T-helper 2 cell treated with Interferon-gamma antibody and Interleukin-4, amounts not matched to agents 5 μg/mL and 100 μg/mL, for 36 hours (primary cell): ENCODE results near the gene RASGRP4.
"Not testable (repeated sequence)": the region's sequence is repeated elsewhere in the genome, so short reads cannot be mapped to it uniquely, and the experiment has no call there.

Experiments
- DNase-seq: peaks from one replicate; pipeline ENCODE4 v3.0.0; 2021; ENCODE audit warnings: low spot score
- H3K27ac Mint-ChIP-seq: one replicate; pipeline ENCODE4 v1.8.0; 2021; ENCODE audit warnings: mild to moderate bottlenecking, mixed read lengths
- H3K27me3 Mint-ChIP-seq: one replicate; pipeline ENCODE4 v1.8.0; 2021; ENCODE audit warnings: low read depth, mixed read lengths
- H3K36me3 Mint-ChIP-seq: one replicate; pipeline ENCODE4 v1.8.0; 2021; ENCODE audit warnings: low read depth, mixed read lengths
- H3K4me1 Mint-ChIP-seq: one replicate; pipeline ENCODE4 v1.8.0; 2021; ENCODE audit warnings: low read depth, mixed read lengths
- H3K4me3 Mint-ChIP-seq: one replicate; pipeline ENCODE4 v1.8.0; 2022; ENCODE audit warnings: mild to moderate bottlenecking, moderate library complexity, mixed read lengths
- H3K9me3 Mint-ChIP-seq: one replicate; pipeline ENCODE4 v1.8.0; 2021; ENCODE audit warnings: mixed read lengths

Gene RASGRP4

DNA sequence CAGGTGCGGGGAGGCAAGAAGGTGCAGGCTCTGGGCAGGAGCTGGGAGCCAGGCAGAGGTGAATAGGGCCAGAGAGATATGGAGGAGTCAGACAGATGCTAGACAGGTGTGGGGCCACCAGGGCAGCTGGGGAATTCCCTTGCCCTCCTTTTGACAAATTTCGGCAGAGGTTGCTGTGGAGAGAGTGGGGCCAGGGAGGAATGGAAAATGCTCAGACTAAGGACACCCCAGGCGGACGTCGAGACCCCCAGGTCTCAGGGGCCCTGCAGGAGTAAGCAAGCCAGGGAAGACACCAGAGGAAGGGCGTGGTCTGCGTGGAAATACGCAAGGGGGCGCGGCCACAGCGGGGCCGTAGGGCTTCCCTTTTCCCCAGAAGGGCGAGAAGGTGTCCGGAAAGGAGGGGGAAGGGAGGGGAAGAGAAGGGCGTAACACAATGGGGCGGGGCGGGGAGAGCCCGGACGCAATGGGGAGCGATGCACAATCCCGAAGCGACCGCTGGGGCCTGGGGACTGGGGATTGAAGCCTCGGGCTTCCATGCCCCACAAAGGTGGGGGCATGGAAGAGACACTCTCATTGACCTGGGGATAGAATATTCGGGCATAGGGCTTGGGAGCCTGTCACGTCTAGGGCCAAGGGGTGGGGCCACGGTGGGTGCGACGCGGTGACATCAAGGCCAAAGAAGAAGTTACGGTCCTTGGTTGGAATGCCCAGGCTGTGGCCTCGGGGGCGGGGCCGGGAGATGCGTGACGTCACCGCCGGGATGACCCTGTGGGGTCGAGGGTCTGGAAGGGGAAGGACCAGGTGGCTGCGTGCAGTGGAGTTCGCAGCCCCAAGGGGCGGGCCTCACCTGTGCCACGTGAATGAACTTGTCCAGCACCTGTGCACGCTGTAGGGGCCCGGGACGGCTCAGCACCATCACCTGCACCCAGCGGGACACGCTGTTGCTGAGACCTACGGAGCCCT is 8.2 kb downstream of the RASGRP4 start:
- no peaks in the 10 kb centered on the region for H3K9me3 Mint-ChIP-seq
- DNase-seq, result peak; percentile 63
- H3K27ac Mint-ChIP-seq, result peak overlapping the region; percentile 79
- peak overlapping the region; percentile 87 for H3K4me3 Mint-ChIP-seq
- peaks cover 2% of the 10 kb centered on the region for H3K36me3 Mint-ChIP-seq
- H3K27me3 Mint-ChIP-seq, result no peaks in the 10 kb centered on the region
- peaks cover 22% of the 10 kb centered on the region for H3K4me1 Mint-ChIP-seq

DNA sequence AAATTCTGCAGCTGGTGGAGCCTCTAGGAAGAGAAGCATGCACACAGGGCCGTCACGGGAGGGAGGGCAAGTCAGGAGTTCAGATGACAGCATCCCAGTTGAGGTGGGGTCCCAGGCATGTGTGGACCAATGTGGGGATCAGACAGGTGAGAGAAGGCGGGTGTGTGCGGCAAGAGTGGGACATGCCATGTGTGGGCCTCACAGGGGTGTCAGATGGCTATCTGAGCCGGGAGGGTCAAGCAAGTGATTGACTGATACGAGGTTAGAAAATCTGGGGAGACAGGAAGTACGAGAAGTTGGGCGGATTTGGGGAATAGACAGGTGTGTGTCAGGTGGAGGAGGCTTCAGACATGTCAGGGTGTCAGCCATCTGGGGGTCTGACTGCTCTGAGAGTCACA is 8.9 kb downstream of the RASGRP4 start:
- H3K4me1 Mint-ChIP-seq, result peaks cover 22% of the 10 kb centered on the region
- no peaks in the 10 kb centered on the region for H3K9me3 Mint-ChIP-seq
- peak overlapping the region; percentile 79 for H3K27ac Mint-ChIP-seq
- peaks cover 2% of the 10 kb centered on the region for H3K36me3 Mint-ChIP-seq
- DNase-seq, result no peak
- H3K4me3 Mint-ChIP-seq, result peak overlapping the region; percentile 87
- H3K27me3 Mint-ChIP-seq, result no peaks in the 10 kb centered on the region

DNA sequence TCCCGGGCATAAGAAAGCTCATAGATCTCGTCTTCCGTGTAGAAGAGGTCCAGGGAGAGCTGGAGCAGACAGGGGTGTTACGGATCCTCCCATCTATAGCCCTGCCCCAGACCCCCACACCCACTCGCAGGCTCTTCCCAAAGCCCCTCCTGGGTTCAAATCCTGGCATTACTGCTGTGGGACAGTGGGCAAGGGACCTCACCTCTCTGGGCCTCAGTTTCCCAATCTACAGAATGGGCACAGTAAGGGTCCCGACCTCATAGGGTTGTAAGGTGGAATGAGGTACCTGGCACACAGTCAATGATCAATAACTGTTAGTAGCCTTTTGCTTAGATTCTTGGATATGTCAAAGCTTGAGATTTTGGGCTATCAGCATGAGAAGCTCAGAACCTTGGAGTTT is 12.6 kb downstream of the RASGRP4 start:
- H3K4me1 Mint-ChIP-seq, result peaks cover 19% of the 10 kb centered on the region
- no peak overlapping the region for H3K27ac Mint-ChIP-seq
- DNase-seq, result no peak
- peaks cover 9% of the 10 kb centered on the region for H3K36me3 Mint-ChIP-seq
- no peaks in the 10 kb centered on the region for H3K27me3 Mint-ChIP-seq
- no peak overlapping the region for H3K4me3 Mint-ChIP-seq
- H3K9me3 Mint-ChIP-seq, result no peaks in the 10 kb centered on the region

DNA sequence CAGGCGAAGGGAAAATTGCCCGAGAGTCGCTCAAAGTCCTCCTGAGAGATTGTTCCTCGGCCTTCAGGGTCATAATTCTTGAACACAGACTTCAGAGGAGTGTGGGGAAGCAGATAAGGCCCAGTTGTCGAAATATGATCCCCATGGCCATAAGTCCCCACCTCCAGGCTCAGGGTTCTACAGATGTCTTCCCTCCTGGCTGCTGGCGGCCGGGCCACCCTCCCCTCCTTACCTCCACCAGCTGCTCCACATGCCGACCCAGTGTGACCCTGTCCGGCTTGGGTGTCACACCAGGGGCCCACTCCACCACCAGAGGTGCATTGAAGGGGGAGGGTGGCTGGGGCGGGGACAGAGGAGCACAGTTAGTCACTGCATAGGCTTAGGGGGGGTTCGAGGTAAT is 13.1 kb downstream of the RASGRP4 start:
- H3K27me3 Mint-ChIP-seq, result no peaks in the 10 kb centered on the region
- H3K27ac Mint-ChIP-seq, result no peak overlapping the region
- peaks cover 9% of the 10 kb centered on the region for H3K36me3 Mint-ChIP-seq
- H3K9me3 Mint-ChIP-seq, result no peaks in the 10 kb centered on the region
- H3K4me3 Mint-ChIP-seq, result no peak overlapping the region
- H3K4me1 Mint-ChIP-seq, result peaks cover 16% of the 10 kb centered on the region
- no peak for DNase-seq

DNA sequence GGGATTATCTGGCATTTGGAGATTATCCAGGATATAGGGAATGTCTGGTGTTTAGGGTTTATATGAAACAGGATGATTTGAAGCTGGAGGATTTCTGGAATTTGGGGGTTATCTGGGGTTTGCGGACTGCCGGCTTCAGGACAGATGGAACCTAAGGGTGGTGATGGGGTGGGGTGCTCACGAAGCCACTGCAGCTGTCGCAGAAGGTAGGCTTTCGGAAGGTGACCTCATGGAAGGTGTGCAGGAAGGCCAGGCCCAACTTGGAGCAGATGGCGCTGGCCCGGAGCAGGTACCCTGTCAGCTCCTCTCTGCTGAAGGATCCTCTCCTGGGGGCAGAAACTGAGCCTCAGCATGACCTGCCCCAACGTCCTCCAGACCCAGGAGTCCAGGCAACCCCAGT is 13.5 kb downstream of the RASGRP4 start:
- Mint-ChIP-seq H3K36me3 (peaks cover 9% of the 10 kb centered on the region), H3K4me3 (no peak overlapping the region), H3K4me1 (peaks cover 11% of the 10 kb centered on the region), H3K27me3 (no peaks in the 10 kb centered on the region), H3K27ac (no peak overlapping the region), H3K9me3 (no peaks in the 10 kb centered on the region)
- DNase-seq, result no peak

DNA sequence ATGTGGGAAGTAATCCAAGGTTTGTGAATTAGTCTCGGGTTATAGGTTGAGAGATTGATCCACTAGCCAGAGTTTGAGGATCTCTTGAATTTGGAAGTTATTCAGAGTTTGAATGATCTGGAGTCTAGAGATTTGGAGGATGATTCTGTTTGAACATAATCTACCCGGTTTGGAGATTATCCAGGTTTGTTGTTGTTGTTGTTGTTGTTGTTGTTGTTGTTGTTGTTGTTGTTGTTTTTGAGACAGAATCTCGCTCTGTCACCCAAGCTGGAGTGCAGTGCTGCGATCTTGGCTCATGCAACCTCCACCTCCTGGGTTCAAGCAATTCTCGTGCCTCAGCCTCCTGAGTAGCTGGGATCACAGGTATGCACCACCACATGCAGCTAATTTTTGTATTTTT is 14.1 kb downstream of the RASGRP4 start:
- H3K27ac Mint-ChIP-seq, DNase-seq, H3K27me3 Mint-ChIP-seq, H3K9me3 Mint-ChIP-seq, H3K4me1 Mint-ChIP-seq, H3K4me3 Mint-ChIP-seq: not testable (repeated sequence)
- peaks cover 14% of the 10 kb centered on the region for H3K36me3 Mint-ChIP-seq

DNA sequence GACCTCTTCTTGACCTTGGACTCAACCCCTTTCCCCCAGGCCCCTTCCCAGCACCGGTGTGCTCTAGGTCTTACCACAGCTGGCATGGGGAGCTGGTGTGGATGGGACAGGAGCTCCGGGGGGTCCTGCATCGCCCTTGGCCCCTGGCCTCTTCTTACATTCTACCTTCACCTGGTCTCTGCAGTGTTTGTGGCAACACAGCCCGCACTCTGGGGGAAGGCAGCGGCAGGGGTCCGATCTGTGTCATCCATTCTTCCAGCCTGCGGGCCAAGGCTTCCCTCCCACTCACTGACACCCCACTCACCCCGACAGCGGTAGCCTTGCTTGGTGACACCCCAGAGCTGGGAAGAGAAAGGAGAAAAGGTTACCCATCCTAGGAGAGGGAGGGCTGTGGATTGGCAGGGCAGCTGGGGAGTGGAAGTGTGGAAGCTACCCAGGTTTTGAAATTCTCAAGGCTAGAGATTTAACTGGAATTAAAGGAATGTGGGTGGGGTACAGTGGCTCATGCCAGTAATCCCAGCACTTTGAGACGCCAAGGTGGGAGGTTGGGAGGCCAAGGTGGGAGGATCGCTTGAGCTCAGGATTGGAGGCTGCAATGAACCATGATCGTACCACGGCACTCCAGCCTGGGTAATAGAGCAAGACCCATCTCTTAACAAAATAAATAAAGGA is 14.8 kb downstream of the RASGRP4 start:
- H3K9me3 Mint-ChIP-seq, result no peaks in the 10 kb centered on the region
- H3K4me3 Mint-ChIP-seq, result no peak overlapping the region
- no peak overlapping the region for H3K27ac Mint-ChIP-seq
- H3K4me1 Mint-ChIP-seq, result no peaks in the 10 kb centered on the region
- no peaks in the 10 kb centered on the region for H3K27me3 Mint-ChIP-seq
- peaks cover 16% of the 10 kb centered on the region for H3K36me3 Mint-ChIP-seq
- no peak for DNase-seq

DNA sequence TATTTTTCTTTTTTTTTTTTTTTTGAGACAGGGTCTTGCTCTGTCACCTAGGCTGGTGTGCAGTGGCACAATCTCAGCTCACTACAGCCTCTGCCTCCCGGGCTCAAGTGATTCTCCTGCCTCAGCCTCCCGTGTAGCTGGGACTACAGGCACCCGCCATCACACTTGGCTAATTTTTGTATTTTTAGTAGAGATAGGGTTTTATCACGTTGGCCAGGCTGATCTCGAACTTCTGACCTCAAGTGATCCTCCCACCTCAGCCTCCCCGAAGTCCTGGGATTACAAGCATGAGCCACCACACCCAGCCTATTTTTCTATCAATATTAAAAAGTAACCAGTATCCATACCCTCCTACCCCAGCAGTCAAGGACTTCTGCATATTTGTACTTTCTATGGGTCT is 15.6 kb downstream of the RASGRP4 start:
- H3K36me3 Mint-ChIP-seq, result peaks cover 17% of the 10 kb centered on the region
- not testable (repeated sequence) for H3K4me3 Mint-ChIP-seq, DNase-seq, H3K27me3 Mint-ChIP-seq, H3K4me1 Mint-ChIP-seq, H3K9me3 Mint-ChIP-seq, H3K27ac Mint-ChIP-seq

DNA sequence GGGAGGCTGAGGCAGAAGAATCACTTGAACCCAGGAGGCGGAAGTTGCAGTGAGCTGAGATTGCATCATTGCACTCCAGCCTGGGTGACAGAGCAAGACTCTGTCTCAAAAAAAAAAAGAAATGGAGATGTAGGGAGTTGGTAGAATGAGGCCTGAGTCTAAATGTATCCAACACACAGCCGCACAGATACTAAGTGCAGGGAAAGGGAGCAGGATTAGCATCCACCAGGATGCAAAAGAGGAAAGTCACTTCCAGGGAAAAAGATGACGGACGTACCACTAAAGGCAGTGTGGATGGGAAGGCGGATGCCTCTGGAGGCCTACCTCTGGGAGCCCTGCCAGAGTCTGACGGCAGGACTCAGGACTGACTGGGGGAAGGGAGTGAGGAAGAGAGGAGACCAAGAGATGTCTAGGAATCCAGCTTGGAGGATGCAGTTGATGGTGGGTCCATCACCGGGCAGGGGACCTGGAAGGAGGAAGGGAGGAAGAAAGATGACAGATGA is 16.3 kb downstream of the RASGRP4 start:
- H3K4me3 Mint-ChIP-seq, result no peak overlapping the region
- H3K4me1 Mint-ChIP-seq, result peaks cover under 1% of the 10 kb centered on the region
- no peaks in the 10 kb centered on the region for H3K27me3 Mint-ChIP-seq
- H3K27ac Mint-ChIP-seq, result peak overlapping the region; percentile 24
- DNase-seq, result no peak
- H3K9me3 Mint-ChIP-seq, result no peaks in the 10 kb centered on the region
- peaks cover 20% of the 10 kb centered on the region for H3K36me3 Mint-ChIP-seq

DNA sequence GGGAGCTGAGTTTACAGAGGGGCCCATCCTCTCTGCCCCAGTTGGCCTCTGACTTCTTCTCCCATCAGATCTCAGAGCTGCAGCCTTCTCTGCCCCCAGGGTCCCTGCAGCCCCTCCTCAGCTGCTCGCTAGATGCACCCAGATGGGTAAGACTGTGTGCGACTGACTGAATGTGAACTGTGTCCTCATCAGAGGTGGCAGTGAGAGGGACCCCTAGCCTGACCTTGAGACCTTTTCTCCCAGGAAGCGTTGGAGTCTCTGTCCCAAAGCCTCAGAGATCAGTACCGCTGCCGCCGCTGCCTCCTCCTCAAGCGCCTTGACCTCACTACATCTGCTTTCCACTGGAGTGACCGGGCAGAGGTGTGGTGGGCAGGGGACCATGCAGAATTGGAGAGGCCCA is 20.7 kb downstream of the RASGRP4 start:
- no peaks in the 10 kb centered on the region for H3K27me3 Mint-ChIP-seq
- peak overlapping the region; percentile 49 for H3K27ac Mint-ChIP-seq
- no peak for DNase-seq
- peaks cover 10% of the 10 kb centered on the region for H3K4me1 Mint-ChIP-seq
- no peaks in the 10 kb centered on the region for H3K9me3 Mint-ChIP-seq
- H3K4me3 Mint-ChIP-seq, result peak overlapping the region; percentile 89
- peaks cover 20% of the 10 kb centered on the region for H3K36me3 Mint-ChIP-seq

DNA sequence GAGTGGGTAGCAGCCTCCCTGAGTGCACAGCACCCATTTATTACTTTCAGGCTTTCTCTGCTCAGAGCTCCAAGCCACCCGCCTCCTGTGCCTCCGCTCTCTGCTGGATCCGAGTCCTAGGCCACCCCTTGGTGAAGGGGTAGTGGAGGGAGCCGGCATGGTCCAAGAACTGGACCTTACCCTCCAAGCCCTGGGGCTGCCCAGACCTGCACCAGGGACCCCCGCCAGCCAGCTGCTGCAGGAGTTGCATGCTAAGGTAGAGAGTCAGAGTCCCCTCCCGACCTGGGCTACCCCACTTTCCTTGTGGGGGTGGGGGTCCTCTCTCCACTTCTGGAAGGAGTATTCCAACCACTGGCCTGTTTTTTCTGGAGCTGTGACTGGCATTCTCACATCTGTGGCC is 21.2 kb downstream of the RASGRP4 start:
- peaks cover 20% of the 10 kb centered on the region for H3K36me3 Mint-ChIP-seq
- H3K27me3 Mint-ChIP-seq, result no peaks in the 10 kb centered on the region
- no peak for DNase-seq
- H3K4me1 Mint-ChIP-seq, result peaks cover 10% of the 10 kb centered on the region
- peak overlapping the region; percentile 26 for H3K27ac Mint-ChIP-seq
- H3K9me3 Mint-ChIP-seq, result no peaks in the 10 kb centered on the region
- H3K4me3 Mint-ChIP-seq, result peak overlapping the region; percentile 89

DNA sequence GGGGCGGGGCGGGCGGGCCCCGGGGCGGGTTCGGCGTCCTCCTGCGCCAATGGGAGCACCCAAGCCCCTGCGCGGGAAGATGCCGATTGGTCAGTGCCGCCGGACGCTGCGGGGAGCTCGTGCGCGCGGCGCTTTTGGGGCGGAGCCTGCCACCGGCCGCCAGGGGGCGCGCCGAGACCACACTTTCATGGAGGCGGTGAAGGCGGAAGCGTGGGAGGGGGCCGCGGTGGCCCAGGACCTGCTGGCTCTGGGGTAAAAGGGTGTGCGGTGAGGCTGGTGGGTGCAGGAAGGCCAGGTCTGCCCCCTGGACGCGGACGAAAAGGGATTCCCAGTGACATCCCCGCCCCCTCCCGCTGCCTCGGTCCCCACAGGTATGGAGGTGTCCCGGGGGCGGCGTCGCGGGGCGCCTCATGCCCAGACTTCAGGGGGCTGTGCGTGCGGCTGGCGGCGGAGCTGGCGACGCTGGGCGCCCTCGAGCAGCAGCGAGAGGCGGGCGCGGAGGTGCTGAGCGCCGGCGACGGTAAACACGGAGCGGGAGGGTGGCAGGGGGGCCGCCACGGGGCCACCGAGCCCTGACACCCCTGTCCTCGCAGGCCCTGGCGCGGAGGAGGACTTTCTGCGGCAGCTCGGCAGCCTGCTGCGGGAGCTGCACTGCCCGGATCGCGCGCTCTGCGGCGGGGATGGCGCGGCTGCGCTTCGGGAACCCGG is 22.9 kb downstream of the RASGRP4 start, which contains the start of gene FAM98C:
FAM98C (plus strand) TSS at position 127 of the 708 bp plus-strand sequence; CDS start at position 188, 61 bp downstream.
- Mint-ChIP-seq H3K36me3 (peaks cover 11% of the 10 kb centered on the region), H3K9me3 (no peaks in the 10 kb centered on the region), H3K27ac (peak within 1 kb of the TSS; percentile 97), H3K4me3 (peak within 1 kb of the TSS; percentile 89), H3K27me3 (peaks cover 3% of the 10 kb centered on the region), H3K4me1 (peaks cover 12% of the 10 kb centered on the region)
- peak; percentile 98 for DNase-seq

DNA sequence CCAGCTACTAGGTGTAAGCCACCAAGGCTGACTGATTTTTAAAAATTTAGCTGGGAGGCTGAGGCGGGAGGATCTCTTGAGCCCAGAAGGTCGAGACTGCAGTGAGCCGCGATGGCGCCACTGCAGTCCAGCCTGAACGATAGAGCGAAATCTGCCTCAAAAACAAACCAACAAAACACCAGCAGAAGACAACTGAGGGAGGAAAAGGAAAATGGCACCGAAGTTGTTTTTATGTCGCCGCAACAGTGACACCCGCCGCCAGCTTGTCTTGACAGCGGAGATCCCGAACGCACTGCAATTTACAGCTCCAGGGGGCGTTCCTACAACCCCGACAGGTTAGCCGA is 23.4 kb downstream of the RASGRP4 start:
- H3K9me3 Mint-ChIP-seq, result no peaks in the 10 kb centered on the region
- H3K4me1 Mint-ChIP-seq, result peaks cover 12% of the 10 kb centered on the region
- peaks cover 11% of the 10 kb centered on the region for H3K36me3 Mint-ChIP-seq
- peak overlapping the region; percentile 97 for H3K27ac Mint-ChIP-seq
- H3K27me3 Mint-ChIP-seq, result peaks cover 3% of the 10 kb centered on the region
- no peak for DNase-seq
- H3K4me3 Mint-ChIP-seq, result peak overlapping the region; percentile 89

DNA sequence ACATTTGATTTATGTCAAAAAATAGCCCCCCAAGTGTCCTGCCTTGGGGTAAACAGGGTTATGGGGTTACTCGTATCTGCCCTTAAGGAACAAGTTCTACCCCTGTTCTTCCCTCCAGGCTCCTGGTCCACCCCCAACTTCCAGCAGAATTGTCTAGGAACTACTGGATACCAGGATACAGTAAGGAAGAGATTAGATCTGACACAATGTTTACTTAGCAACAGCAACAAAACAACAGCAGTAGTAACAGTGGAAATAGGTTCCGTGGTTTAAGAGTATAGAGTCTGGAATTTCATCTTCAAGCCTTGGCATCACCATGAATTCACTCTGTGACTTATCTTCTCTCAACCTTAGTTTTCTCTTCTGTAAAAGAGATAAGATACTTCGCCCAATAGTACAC is 24.9 kb downstream of the RASGRP4 start:
- peaks cover 19% of the 10 kb centered on the region for H3K4me1 Mint-ChIP-seq
- H3K36me3 Mint-ChIP-seq, result peaks cover 10% of the 10 kb centered on the region
- H3K27me3 Mint-ChIP-seq, result peaks cover 5% of the 10 kb centered on the region
- H3K27ac Mint-ChIP-seq, result no peak overlapping the region
- no peak overlapping the region for H3K4me3 Mint-ChIP-seq
- no peaks in the 10 kb centered on the region for H3K9me3 Mint-ChIP-seq
- no peak for DNase-seq
